B cell (primary cell): Measurements from ENCODE around the gene MAL. TPM values are rescaled to one million over a fixed set of nuclear protein-coding genes. Genes with fewer than 3 reads are reported as not detected.

Experiments
- ATAC-seq: fragments of 200-7000 bp; cut with Tn5 transposase; one replicate; pipeline ENCODE4 v1.10.0; 2021; ENCODE audit warnings: low read depth, mild to moderate bottlenecking, moderate number of reproducible peaks, moderate library complexity
- CTCF ChIA-PET: fragments of 350-600 bp; sonication (Branson Sonifier 250); formaldehyde crosslinking; loops from one replicate; lab custom pipeline; 2021; ENCODE audit warnings: antibody characterized with exemption, inconsistent platforms; lab: Charles Lee
- POLR2A ChIA-PET: fragments of 350-600 bp; sonication (Branson Sonifier 250); formaldehyde crosslinking; loops from one replicate; lab custom pipeline; 2021; ENCODE audit warnings: antibody characterized with exemption; lab: Charles Lee
- DNase-seq: peaks from one replicate; pipeline ENCODE4 v3.0.0; 2013
- H2AFZ ChIP-seq: 2 replicates; pipeline ENCODE4 v1.6.1; 2012; ENCODE audit warnings: mild to moderate bottlenecking, low read depth, low read length; ENCODE audit not compliant: insufficient read depth, poor library complexity, severe bottlenecking
- H3K27ac ChIP-seq, 2 donors: 1 replicate in 1 of 2; 2 replicates in 1 of 2; pipeline ENCODE4 v1.5.1; 2012 to 2013; ENCODE audit warnings: low read length in 2 of 2, mild to moderate bottlenecking in 2 of 2, moderate library complexity in 1 of 2
- H3K27me3 ChIP-seq, 4 experiments: fragments of 200-600 bp in 1 of 4; sonication (generic) in 1 of 4; replicated peaks in 1 of 4; 1 replicate in 2 of 4; 2 replicates in 2 of 4; pipeline versions ENCODE4 v1.6.1 to v1.7.0; 2013 to 2016; ENCODE audit warnings: low read length in 3 of 4, mild to moderate bottlenecking in 2 of 4, mixed read lengths in 1 of 4, moderate library complexity in 1 of 4; ENCODE audit not compliant: insufficient read depth in 4 of 4, control insufficient read depth in 3 of 4; ENCODE audit errors: control extremely low read depth in 1 of 4
- H3K36me3 ChIP-seq, 2 experiments: replicated peaks in 1 of 2; 1 replicate in 1 of 2; 2 replicates in 1 of 2; pipeline versions ENCODE4 v1.6.1 to v1.7.1; 2013; ENCODE audit warnings: low read length in 1 of 2; ENCODE audit not compliant: insufficient read depth in 2 of 2, control insufficient read depth in 1 of 2; ENCODE audit errors: control extremely low read depth in 1 of 2, extremely low read depth in 1 of 2
- H3K4me1 ChIP-seq, 2 donors: fragments of 200-600 bp in 1 of 2; sonication (generic) in 1 of 2; 1 replicate in 1 of 2; 2 replicates in 1 of 2; pipeline versions ENCODE4 v1.5.1 to v1.6.1; 2013 to 2017; ENCODE audit warnings: low read length in 2 of 2; ENCODE audit not compliant: control insufficient read depth in 2 of 2, insufficient read depth in 2 of 2
- H3K4me2 ChIP-seq: replicated peaks from 2 replicates; pipeline ENCODE3; 2012; ENCODE audit warnings: mild to moderate bottlenecking, low read depth, low read length; ENCODE audit not compliant: poor library complexity, severe bottlenecking
- H3K4me3 ChIP-seq, 5 experiments: fragments of 200-600 bp in 1 of 5; sonication (generic) in 1 of 5; 1 replicate in 3 of 5; 2 replicates in 2 of 5; pipeline versions ENCODE4 v1.5.1 to v1.7.0; 2011 to 2016; ENCODE audit warnings: low read length in 4 of 5, mild to moderate bottlenecking in 4 of 5, low read depth in 2 of 5, control low read depth in 1 of 5, moderate library complexity in 1 of 5; ENCODE audit not compliant: insufficient read depth in 1 of 5; ENCODE audit errors: control extremely low read depth in 1 of 5, extremely low read depth in 1 of 5
- H3K79me2 ChIP-seq: fragments of 200-600 bp; sonication (generic); one replicate; pipeline ENCODE4 v1.6.0; 2016; ENCODE audit warnings: low read length; ENCODE audit not compliant: control insufficient read depth, insufficient read depth
- H3K9ac ChIP-seq: fragments of 200-600 bp; sonication (generic); 2 replicates; pipeline ENCODE4 v1.6.1; 2017; ENCODE audit warnings: mild to moderate bottlenecking, low read length, moderate library complexity
- H3K9me3 ChIP-seq, 3 donors: one replicate each; pipeline versions ENCODE4 v1.6.1 to v1.7.1; 2013; ENCODE audit warnings: low read length in 2 of 3; ENCODE audit not compliant: control insufficient read depth in 2 of 3, insufficient read depth in 1 of 3; ENCODE audit errors: control extremely low read depth in 1 of 3
- H4K20me1 ChIP-seq: 2 replicates; pipeline ENCODE4 v1.6.0; 2012; ENCODE audit warnings: mild to moderate bottlenecking, low read length; ENCODE audit not compliant: insufficient read depth, control insufficient read depth, poor library complexity, severe bottlenecking
- H3K27ac Mint-ChIP-seq: one replicate; pipeline ENCODE4 v1.8.0; 2021; ENCODE audit warnings: mixed read lengths
- H3K27me3 Mint-ChIP-seq: one replicate; pipeline ENCODE4 v1.8.0; 2021; ENCODE audit warnings: mixed read lengths
- H3K4me1 Mint-ChIP-seq: one replicate; pipeline ENCODE4 v1.8.0; 2021; ENCODE audit warnings: mixed read lengths
- H3K4me3 Mint-ChIP-seq: one replicate; pipeline ENCODE4 v1.8.0; 2021; ENCODE audit warnings: mixed read lengths
- H3K9me3 Mint-ChIP-seq: one replicate; pipeline ENCODE4 v1.8.0; 2022; ENCODE audit warnings: mixed read lengths; ENCODE audit not compliant: insufficient read depth
- CTCF ChIP-seq: fragments of 200-600 bp; IDR thresholded peaks from one replicate; pipeline ENCODE4 v1.8.0; 2022; ENCODE audit warnings: antibody characterized with exemption, mild to moderate bottlenecking
- EZH2 ChIP-seq: IDR thresholded peaks from 2 replicates; pipeline ENCODE4 v1.6.1; 2012; ENCODE audit warnings: borderline replicate concordance, low read depth, mild to moderate bottlenecking, moderate library complexity, low read length; ENCODE audit not compliant: insufficient read depth, poor library complexity, severe bottlenecking
- WGBS: methylation state at CpG from one replicate; pipeline ENCODE4 v1.1.5; 2013; ENCODE audit warnings: missing lambda C conversion rate; ENCODE audit not compliant: insufficient coverage; 5-methylcytosine and 5-hydroxymethylcytosine counted together
- intact Hi-C: fragments of 100-400 bp; cut with micrococcal nuclease; formaldehyde crosslinking; loops from one replicate; pipeline ENCODE4 v1.10.0; 2022
- polyA plus RNA-seq: library from polyadenylated mRNA; depleted of rRNA; stranded (reverse); fragments of >200 nt; gene quantifications from 2 replicates; pipeline ENCODE4 v1.2.3, GENCODE V29; 2012
- total RNA-seq, 2 donors: library from RNA; stranded (reverse); fragments of 120-200 nt in 1 of 2; gene quantifications; 1 replicate in 1 of 2; 2 replicates in 1 of 2; pipeline versions ENCODE4 v1.2.3 to v1.2.4, GENCODE V29; 2013 to 2022

Gene MAL
- total and polyA plus RNA-seq, 2 donors (not counting 1 experiment from before 2014, with no cell fraction given) = 0.74 to 3.0 TPM

- Histone ChIP-seq H3K9me3 (peaks cover 0 to 8% (median 0%) of the 10 kb centered on the region in 3 donors), H2AFZ (no peak overlapping the region), H3K4me3 (no peak overlapping the region), H3K27ac (no peak overlapping the region), H4K20me1 (no peaks in the 10 kb centered on the region), H3K4me2 (no peak overlapping the region), H3K27me3 (no peaks in the 10 kb centered on the region), H3K9ac (no peak overlapping the region), H3K4me1 (no peaks in the 10 kb centered on the region), H3K79me2 (no peaks in the 10 kb centered on the region), H3K36me3 (no peaks in the 10 kb centered on the region)
- CTCF ChIA-PET = no interaction called here
- ATAC-seq (no peak), DNase-seq (no peak)
- H3K27ac Mint-ChIP-seq = no peak overlapping the region
- H3K9me3 Mint-ChIP-seq = no peaks in the 10 kb centered on the region
- TF ChIP-seq EZH2 = no peak
- TF ChIP-seq CTCF = no peak
- peaks cover 36% of the 10 kb centered on the region for H3K27me3 Mint-ChIP-seq
- H3K4me3 Mint-ChIP-seq = no peak overlapping the region
- POLR2A ChIA-PET = no interaction called here
- no peaks in the 10 kb centered on the region for H3K4me1 Mint-ChIP-seq
- intact Hi-C loops = no loop called here
- 95% methylated on average over 12 of the region's 15 CpGs for WGBS
Observed at GRCh38 chr2:94980406-94980805, 45.1 kb upstream of the MAL start.

DNA sequence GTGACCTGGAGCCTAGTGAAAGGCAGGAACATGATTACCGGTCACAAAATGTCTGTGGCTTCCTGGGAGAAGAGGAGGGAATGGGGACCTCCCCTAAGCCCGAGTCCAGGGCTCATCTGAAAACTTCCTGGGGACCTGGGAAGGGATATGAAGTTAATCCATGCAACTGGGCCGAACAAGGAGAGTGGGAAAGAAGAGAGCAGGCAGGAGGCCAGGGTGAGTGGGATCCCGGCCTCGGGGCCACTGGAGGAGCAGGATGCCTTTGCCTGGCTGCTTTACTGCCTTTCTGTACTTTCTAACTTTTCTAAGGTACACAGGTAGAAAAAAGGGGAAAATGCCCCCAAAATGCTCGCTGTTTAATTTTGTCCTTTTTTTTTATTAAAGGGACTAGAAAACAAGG is 43.4 kb upstream of the MAL start:
- H3K9me3 Mint-ChIP-seq = no peaks in the 10 kb centered on the region
- H3K79me2 ChIP-seq = no peaks in the 10 kb centered on the region
- no peak overlapping the region for H3K4me2 ChIP-seq
- H3K4me3 Mint-ChIP-seq = no peak overlapping the region
- no peak overlapping the region for H3K9ac ChIP-seq
- no peaks in the 10 kb centered on the region for H3K27me3 ChIP-seq
- no peaks in the 10 kb centered on the region for H3K4me1 Mint-ChIP-seq
- no peak overlapping the region for H2AFZ ChIP-seq
- CTCF ChIA-PET = no interaction called here
- DNase-seq (no peak), ATAC-seq (no peak)
- H3K27ac ChIP-seq = no peak overlapping the region
- intact Hi-C loops = no loop called here
- 76% methylated on average over 3 of the region's 6 CpGs for WGBS
- no peak overlapping the region for H3K27ac Mint-ChIP-seq
- H3K4me1 ChIP-seq = no peaks in the 10 kb centered on the region
- peaks cover 0 to 8% (median 0%) of the 10 kb centered on the region in 3 donors for H3K9me3 ChIP-seq
- POLR2A ChIA-PET = no interaction called here
- TF ChIP-seq CTCF (no peak), EZH2 (no peak)
- H4K20me1 ChIP-seq = no peaks in the 10 kb centered on the region
- H3K27me3 Mint-ChIP-seq = peaks cover 32% of the 10 kb centered on the region
- no peak overlapping the region for H3K4me3 ChIP-seq
- H3K36me3 ChIP-seq = no peaks in the 10 kb centered on the region
